Left renal pelvis (tissue), 4 donors: ENCODE measurements around the gene SCT. TPM values are rescaled to one million over a fixed set of nuclear protein-coding genes. Genes with fewer than 3 reads are reported as not detected.
A peak's percentile ranks its signal among the peaks of the same experiment; 100 is the strongest.

Experiments
- DNase-seq, 4 donors: peaks; one replicate each; pipeline ENCODE4 v3.0.0-alpha.2; 2013; ENCODE audit warnings: low read depth in 4 of 4, low spot score in 3 of 4
- polyA plus RNA-seq, 4 donors: library from polyadenylated mRNA; unstranded; fragments of 120-200 nt; gene quantifications; one replicate each; pipeline ENCODE4 v1.2.1, GENCODE V29; 2013; ENCODE audit not compliant: insufficient read length in 4 of 4

SCT gene
- polyA plus RNA-seq, 4 donors, result 0.47 to 3.1 (median 1.4) TPM; not detected in 1

- DNase-seq, result no peak
Measured at GRCh38 chr11:623999-624704, 2.8 kb downstream of the SCT start.

DNA sequence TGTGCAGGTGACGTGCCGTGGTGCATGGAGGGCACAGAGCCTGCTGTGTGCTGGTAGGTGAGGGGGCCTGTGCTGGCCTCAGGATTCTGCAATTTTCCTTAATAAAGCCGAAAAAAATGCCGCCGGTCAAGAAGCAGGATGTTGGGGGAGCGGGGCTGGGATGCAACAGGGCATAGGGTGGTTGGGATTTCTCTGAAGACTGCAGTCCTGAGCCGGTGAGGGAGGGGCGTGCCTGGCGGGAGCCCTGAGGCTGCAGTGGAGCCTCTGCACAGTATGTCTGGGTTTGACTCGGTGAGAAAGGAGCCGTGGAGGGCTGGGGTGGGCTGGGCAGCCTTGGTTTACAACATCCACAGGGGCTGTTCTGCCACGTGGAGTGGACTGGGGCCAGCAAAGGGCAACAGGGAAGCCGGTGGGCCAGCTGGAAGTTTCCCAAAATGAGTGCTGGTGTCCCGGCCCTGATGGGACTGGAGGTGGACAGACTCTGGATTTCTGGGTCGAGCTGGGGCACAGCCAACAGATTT is 3.6 kb downstream of the SCT start:
- DNase-seq, result no peak

DNA sequence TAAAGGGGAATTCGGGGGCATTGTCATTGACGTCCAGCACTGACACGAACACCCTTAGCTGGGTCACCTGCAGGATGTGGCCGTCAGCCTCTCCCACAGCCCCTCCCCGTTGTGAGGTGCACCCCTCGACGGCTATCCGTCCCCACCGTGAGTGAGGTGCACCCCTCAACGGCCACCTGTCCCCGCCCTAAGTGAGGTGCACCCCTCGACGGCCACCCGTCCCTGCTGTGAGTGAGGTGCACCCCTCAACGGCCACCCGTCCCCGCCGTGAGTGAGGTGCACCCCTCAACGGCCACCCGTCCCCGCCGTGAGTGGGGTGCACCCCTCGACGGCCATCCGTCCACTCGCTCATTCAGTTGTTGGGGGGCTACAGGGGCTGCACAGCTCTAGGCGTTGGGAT is 5.1 kb downstream of the SCT start:
- DNase-seq, result no peak

DNA sequence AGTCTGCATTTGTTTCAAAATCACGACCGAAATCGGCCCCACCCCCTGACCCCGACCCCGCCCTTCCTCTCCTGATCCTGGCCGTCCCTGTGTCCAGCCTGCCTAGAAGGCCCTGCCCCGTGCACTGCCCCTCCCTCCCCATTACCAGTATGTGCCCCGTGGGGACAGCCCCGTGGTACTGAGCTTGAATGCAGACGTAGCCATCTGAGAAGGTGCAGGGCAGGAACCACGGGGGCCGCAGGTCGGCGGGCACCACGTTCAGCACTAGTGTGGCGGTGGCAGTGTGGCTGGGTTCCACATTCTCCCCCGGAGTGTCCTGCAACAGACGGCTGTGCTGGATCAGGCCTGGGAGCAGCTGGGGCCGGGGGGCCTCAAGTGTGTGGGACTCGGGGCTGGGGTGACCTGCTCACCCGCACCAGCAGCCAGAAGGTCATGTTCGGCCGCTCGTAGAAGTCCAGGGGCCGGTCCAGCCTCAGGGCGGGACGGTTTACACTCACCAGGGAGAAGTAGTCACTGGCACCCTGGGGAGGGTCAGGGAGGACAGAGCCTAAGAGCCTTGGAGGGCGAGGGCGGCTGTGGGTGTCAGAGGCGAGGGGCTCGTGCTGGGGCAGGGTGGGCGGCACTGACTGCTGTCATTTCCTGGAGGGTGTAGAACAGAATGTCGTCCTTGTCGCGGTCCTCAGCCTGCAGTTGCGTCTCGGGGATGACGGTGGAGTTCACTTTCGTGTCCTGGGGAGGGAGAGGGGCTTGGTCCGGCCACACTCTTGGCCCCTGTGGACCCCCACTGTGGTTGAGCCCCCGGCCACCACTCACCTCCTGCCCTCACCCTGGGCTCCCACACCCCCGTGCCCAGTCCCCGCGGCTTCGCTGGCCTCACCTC is 5.8 kb downstream of the SCT start:
- no peak for DNase-seq

GRCh38 chr11:620201-620600 is 6.8 kb downstream of the SCT start:
- DNase-seq, result no peak

DNA sequence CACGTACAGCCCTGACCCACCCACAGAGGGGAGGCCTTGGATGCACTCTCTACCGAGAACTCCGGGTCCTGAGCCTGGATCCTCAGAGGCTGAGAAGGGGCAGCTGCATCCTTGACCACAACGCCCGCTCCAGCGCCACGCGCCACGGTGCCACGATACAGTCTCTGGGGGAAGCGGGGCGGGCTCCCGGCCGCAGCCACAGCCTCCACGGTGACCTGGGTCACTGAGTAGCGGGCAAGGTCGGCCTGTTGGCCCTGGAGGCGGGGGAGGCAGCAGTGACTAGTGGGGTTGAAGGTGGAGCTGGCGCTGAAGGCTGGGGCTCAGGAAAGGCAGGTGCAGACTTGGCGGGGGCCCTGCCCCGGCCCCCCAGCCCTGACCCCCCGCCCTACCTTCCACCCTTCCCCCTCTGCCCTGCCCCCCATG is 7.3 kb downstream of the SCT start:
- no peak for DNase-seq

DNA sequence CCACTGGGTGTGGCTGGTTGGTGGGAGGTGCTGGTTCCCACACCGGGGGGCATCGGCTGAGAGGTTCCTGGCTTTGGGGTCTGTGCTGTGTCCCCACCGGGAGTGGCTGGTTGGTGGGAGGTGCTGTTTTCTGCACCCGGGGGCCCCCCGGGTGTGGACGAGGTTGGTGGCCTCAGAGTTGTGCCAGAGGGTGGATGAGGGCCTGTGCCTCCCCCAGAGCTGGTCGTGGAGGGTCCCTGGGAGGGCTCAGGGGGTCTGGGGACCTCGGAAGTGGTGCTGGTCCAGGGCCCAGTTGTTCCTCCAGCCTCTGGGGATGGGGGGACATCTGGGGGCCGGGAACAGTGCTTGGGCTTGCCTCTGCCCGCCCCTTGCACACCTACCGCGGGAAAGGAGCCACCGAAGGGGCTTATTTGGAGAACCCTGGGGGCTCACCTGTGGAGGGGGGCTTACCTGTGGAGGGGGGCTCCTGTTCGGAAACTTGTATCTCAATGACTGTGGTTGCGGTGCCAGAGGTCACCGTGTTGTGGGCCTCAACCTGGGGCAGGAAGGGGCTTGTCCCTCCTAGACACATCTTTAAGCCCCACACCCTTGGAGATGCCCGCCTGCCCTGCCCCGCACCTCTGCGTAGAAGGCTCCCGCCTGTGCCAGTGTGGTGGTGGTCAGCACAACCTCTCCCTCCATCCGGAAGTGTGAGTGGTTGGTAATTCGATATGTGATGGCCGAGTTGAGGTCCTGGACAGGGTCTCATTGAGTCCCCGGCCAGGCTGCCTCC is 7.9 kb downstream of the SCT start:
- DNase-seq, result no peak

- no peak for DNase-seq
Measured at GRCh38 chr11:617912-618682, 8.9 kb downstream of the SCT start.

- no peak for DNase-seq
Measured at GRCh38 chr11:617199-617911, 9.6 kb downstream of the SCT start.

DNA sequence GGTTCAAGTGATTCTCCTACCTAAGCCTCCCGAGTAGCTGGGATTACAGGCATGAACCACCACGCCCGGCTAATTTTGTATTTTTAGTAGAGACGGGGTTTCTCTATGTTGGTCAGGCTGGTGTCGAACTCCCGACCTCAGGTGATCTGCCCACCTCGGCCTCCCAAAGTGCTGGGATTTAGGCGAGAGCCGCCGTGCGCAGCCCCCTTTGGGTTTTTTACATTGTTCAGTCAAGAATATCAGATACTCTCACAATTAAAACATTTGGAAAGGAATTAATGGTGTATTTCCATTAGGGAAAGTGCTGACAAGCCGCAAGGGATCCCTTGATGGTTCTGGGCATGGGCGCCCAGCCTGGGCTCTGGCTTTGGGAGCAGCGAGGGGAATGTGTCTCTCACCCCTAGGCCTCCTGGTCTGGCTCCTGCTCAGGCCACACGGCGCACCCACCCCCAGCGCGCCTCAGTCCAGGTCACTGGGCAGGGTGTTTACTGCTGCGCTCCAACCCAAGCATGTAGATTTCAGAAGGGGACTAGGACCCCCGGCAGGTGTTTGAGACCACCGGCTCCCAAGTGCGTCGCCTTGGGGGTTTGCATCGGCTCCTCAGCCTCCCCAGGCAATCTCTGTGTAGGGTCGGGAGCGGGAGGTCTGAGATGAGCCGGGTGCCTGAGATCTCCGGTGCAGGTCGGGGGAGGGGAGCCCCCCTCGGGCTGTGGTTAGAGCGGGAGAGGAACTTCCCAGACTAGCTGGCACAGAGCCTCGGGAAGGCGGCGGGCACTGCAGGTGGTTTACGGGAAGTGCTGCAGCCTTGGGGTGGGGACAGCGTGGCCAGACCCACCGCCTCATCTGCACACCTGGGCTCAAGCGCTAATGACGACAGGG is 10.4 kb downstream of the SCT start:
- DNase-seq, result no peak

DNA sequence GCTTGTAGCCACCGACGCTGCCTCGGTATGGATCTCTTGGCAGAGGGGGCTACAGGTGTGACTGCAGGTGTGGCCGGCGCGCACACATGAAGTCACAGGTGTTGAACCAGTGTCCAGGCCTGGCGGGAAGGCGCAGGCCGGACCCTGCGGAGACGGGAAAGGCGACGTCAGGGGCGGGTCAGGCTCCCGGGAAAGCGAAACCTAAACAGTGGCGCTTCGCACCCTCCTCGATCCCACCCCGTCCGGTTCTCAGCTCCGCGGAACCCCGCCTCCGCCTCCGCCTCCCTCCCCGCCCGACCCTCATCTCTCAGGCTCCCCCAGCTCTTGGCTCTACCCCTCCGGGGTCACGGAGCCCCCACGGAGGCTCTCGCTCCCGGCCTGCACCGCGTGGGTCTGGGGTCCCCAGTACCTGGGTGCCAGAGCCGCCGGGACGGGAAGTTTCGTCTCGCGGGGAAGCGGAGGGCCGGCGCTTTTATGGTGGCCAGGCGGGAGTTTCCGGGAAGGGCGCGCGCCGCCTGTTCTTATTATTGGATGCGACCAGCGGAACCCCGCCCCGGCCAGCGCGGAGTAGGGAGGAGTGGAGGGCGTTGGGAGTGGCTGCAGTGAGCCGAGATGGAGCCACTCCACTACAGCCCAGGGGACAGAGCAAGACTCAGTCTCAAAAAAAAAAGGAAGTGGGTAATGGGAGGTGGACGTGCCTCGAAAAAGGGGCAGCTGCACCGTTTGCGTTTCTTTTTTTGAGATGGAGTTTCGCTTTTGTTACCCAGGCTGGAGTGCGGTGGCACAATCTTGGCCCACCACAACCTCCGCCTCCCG is 11.3 kb downstream of the SCT start, which contains the start of gene IRF7:
Gene IRF7 (minus strand): TSS at position 447 of the 816 bp plus-strand sequence. CDS start 586 bp downstream, outside the sequence.
- peak; percentile 73 to 83 (median 80) for DNase-seq

- no peak for DNase-seq
Measured at GRCh38 chr11:614623-615503, 12.1 kb downstream of the SCT start.

GRCh38 chr11:614021-614622 is 12.9 kb downstream of the SCT start:
- no peak for DNase-seq

GRCh38 chr11:613369-613968 is 13.5 kb downstream of the SCT start:
- no peak for DNase-seq

- no peak for DNase-seq
Measured at GRCh38 chr11:612961-613300, 14.1 kb downstream of the SCT start.
